Endometrial microvascular endothelial cells (primary cell): Measurements from ENCODE around the gene SPAG17. TPM values are rescaled to one million over a fixed set of nuclear protein-coding genes. Genes with fewer than 3 reads are reported as not detected.

Source experiments
- in situ Hi-C: cut with HindIII; loops from 2 replicates; pipeline ENCODE4 v1.10.0; 2017; ENCODE audit warnings: low sequenced_read_pairs, low pct_unique_long_range_greater_than_20kb; ENCODE audit errors: inconsistent ontology term
- total RNA-seq: library from RNA; depleted of rRNA; stranded (reverse); fragments of >200 nt; gene quantifications from one replicate; pipeline ENCODE4 v1.2.3, GENCODE V29; 2015; ENCODE audit errors: inconsistent ontology term

SPAG17 gene
- total RNA-seq, 1 donor from 2014 or later: not detected

DNA sequence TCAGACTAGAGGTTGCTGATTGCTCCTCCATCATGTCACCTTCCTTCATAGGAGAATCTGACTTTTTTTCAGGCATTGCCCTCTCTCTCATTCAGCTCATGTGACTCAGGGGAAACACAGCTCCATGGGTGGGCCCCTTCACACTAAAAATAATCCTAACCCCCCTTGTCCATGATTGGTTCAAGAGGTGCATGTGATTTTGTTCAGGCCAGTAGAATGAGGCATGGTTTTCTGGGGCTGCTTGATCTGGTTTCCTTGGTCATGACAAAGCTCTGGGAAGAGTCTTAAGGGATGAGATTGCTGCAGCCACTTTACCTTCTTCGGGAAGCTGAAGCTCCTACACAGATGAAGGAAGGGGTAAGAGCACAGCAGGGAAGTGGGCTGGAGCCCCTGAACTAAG lies 56.3 kb downstream of the SPAG17 start:
- in situ Hi-C loops: no loop called here

DNA sequence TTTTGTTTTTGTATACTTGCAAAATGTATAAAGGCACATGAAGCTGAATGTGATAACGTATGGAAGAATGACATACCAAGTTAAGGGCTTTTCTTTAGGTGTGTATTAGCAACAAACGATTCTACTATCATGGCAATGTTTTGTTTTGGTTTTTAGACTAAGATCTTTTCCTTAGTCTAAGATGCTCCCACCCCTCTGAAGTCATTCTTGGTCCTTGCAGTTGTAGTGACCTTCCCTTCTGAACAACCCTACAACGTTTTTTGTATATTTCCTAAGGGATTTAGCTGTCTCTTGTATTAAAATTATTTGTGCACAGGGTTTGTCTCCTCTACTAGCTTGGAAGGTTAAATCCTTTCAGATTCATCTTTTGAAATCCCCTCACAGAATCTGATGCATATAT lies 61.0 kb downstream of the SPAG17 start:
- in situ Hi-C loops: no loop called here

DNA sequence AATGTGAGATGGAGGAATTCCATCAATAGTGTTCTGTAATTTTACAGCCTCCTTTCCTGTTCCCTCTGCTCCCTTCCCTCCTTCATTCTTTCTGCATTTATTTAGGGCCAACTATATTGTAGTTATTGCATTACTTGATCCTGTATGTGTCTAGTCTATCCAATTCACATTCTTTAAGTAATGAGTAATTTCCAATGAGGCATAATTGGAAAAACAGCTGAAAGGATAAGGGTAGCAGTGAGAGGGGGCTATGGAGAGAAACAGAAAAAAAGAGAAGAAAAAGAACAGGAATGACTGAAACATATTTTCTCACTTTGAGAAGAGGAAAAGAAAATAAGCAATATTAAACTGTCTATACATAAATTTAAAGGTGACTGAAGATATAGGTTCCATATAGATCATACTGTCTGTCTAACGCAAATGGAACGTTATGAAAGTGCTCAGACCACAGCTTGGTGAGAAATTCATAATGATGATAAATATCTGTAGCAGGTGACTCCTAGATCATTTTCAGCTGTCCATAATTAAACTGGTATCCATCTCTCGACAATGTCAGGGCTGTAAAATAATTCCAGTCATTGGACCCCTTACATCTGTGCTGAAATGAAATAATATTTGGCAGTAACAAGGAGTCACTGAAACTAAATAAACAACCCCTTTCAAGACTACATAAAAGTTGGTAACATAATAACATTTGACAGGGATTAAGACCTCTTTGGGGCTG lies 61.8 kb downstream of the SPAG17 start:
- in situ Hi-C loops: no loop called here

DNA sequence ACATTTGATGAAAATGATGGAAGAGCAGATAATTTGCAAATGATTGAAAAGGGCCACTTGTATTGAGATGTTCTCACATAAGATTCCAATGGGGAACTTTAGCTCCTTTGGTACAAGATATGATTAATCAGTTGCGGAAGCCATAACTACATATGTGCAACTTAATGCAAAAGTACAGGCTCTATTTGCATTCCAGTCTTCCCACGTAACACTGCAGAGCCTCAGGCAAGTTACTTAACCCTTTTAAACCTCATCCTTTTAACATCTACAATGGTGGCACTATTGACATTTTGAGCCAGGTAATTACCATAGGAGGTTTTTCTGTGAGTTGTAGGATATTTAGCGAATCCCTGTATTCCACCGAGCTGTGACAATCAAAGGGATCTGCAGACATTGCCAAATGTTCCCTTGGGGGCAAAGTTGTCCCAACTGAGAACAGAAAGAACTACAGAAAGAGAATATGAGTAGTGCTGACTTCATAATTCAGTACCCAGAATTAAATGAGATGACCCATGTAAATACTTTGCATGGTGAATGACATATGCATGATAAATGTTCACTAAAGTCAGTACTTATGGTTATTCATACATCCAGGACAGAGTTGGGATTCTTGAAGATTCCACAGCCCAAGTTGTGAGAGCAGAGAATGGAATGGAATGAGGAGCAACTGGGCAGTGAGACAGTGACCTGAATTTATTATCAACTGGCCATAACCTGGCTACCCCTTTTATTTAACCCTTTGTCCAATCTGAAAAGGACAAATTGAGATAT lies 62.6 kb downstream of the SPAG17 start:
- in situ Hi-C loops: no loop called here

DNA sequence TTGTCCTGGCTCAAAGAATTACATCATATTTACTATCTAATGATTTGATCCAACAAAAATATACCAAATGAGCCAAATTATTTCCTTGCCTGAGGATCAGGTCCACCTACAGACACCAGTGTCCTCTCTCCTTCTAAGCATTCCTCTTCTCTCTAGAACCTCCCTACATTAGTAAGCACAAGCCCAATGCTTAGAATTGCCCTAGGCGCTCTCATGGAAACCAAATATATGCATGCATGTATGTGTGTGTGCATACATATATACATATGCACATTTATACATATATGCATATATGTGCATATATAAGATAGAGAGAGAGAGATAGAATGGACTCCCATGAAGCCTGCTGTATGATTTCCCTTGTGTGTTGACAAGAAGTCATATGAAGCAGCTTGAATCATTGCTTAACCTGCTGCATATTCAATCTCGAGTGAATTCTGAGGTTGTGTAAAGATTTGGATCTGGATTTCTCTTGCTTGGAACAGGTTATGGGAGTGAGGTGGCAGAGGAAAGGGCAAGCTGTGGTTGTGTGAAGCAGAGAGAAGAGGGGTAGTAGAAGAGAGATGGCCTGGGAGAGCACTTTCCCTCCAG lies 66.1 kb downstream of the SPAG17 start:
- in situ Hi-C loops: no loop called here

DNA sequence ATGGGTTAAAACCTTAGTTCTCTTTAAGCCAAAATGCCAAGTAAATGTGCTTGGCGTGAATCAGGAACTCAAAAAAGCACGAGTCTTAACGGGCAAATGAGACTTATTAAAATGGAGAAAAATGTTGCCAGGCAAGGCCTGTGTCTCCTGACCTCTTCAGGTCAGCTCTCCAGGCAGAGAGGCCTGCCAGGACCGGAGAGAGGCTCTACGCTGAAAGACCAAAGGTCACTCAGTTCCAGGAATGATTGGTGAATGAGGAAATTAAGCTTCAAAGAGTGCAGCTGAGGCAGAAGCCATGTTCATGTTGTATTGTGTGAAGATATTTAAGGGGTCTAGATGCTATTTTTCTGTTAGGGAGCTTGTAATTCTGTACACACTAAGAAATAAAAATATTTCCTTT lies 66.6 kb downstream of the SPAG17 start:
- in situ Hi-C loops: no loop called here

DNA sequence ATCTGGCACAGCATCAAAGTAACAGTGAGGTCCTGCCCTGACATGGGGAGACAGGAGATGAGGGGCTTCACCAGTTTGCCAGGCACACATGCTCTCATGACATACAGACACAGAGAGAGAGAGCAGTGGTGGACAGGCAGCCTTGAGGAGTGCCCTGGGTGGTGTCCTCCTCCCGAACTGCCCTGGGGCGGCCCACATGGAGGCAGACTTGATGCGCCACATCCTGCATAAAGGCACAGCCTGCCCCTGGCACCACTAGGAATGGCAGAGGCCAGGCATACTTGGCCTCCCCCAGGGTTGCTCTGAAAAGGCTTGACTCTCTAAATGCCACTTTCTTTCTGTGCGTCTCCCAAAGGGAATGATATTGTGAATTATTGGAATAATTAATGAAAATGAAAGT lies 67.5 kb downstream of the SPAG17 start:
- in situ Hi-C loops: no loop called here

DNA sequence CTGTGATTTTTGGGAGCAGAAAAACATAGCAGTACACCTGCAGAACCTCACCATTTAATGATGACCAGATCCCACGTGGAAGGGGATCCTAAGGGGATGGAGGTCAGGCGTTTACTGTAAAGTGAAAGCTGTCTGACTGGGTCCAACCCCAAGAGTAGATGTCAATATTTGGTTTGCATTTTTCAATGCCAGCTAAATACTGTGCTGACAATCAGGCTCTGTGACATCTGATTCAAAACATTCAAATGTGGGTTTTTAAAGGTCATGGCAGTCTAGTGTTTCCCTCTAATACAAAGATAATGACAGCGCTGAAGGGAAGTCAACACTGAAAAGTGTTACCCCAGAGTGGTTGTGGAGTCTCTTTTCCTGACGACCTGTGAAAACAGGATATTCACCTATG lies 68.1 kb downstream of the SPAG17 start:
- in situ Hi-C loops: no loop called here

DNA sequence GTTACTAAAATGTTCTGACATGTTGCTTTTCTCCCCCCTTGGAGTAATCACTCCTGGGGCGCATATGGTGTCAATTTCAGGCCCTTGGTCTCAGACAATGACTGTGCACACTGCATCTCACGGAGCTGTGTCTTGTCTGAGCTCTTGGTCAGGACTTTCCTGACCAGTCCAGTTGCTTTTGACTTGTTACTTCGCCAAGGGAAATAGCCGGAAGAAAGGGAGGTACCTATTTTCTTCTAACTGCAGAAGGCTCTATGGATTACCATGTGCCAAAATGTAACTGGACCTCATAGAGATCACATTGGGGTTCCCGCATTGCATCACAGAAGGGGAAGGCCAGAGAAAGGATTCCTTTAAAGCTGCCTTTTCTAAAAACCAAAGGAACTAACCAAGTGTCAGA lies 68.6 kb downstream of the SPAG17 start:
- in situ Hi-C loops: no loop called here

DNA sequence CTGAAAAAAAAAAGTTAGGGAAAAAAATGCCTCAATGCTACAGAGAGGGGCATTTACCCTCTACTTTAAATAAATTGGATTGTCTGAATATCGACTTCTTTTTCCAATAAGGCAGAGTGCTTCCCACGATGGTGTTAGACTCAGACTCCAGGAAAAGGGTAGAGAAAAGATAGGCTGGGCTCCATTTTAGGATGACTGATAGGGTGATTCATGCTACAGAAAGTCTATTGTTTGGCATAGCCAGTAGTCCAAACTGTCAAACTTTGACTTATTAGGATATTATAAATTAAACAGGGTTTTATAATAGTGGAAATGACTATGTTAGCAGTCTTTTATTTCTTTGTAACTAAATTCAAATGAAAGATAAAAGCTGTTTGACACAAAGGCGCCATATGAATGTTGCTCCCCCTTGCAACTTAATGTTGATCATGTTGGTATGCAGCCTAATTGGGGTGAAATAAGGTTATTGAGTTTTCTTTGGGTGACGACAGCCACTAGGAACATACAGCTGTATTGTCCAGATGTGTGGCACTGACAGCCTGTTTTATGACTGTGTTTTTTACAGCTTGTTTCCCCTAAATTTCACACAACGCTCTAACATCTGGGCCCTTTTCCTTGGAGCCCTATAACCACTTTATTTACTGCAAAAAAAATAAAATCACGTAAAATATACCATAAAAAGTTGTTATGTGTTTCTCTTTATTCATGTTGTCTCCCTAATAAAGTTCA lies 69.3 kb downstream of the SPAG17 start:
- in situ Hi-C loops: no loop called here

DNA sequence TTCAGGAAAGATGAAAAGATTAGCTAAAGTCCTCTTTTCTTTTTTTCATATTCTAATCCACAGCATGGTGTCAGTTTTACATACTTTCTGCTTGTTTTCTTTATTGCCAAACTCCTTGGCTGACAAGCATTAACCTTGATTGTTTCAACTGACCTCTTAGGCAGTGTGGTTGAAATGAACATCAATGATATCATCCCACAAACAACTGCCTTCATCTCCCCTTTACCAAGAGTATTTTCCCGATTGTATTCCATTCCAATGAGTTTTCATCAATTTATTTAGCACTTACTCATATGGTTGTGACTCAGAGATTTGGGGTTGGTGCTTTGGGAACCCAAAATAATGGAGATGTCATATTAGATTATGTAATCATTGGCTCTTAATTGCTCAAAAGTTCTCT lies 71.8 kb downstream of the SPAG17 start:
- in situ Hi-C loops: no loop called here

DNA sequence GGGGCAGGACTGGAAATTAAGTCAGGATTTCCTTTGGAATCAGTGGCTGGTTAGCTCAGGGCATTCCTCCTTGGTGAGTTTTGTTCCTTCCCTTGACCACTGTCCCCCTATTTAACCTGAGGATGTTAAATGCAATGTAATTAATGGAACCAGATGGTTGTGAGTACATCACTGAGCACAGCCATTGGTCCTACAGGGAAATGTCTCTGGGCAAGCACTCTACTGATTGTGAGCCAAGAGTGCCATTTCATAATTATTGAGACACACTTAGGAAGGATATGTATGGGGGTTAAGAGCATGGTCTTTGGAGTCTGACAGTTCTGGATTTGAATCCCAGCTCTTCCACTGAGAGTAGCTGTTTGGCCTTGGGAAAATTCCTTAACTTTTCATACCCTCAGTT lies 74.4 kb downstream of the SPAG17 start:
- in situ Hi-C loops: no loop called here

DNA sequence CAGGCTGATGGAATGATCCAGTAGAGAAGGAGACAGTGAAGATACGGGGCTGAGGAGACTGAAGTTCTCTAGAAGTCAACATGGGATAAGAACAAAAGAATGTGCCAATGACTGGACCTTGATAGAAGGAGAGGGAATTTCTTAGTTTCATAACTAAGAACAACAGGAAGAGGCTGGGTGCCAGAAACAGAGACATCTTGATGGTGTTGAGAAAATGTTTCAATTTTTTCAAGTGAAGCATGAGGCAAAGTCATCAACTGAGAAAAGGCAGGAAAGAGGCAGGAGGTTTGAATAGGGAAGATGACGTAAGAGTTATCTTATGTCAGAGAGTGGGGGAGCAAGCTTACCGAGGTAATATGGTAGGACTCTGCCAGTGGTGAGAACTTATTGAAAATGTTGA lies 80.1 kb downstream of the SPAG17 start:
- in situ Hi-C loops: no loop called here

DNA sequence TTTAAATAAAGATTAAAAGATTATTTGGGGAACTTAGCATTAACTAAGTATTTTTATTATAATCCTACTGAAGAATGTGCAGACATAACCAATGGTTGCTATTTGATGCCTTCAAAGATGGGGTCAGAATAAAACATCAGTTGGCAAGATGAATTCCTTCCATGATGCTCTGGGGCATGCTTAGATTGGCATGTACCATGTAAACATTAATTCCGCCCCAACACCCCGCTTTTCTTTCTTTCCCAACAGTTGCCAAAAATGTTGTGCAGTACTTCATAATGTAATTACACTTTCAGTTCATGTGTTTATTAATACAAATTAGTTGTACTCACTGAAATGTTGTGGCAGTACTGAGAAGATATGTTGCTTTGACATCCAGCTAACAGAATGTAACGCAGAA lies 82.6 kb downstream of the SPAG17 start:
- in situ Hi-C loops: no loop called here

DNA sequence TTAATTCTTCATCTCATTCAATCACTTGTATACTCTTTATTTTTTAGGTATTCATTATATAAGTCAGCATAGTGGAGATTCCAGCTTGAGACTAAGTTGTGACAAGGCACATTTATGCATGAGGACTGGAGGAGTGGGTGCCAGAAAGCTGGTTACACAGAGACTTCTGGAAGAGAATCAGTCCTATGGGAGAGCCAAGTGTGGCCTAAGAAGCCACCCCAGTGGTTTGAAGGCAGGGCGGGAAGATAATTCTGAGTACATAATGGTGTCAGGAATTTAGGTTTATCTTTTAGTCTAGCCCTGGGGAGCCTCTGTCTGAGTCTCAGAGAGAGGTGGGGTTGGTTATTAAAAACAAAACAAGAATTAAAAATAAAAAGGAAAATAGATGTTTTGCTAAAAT lies 83.0 kb downstream of the SPAG17 start:
- in situ Hi-C loops: no loop called here

DNA sequence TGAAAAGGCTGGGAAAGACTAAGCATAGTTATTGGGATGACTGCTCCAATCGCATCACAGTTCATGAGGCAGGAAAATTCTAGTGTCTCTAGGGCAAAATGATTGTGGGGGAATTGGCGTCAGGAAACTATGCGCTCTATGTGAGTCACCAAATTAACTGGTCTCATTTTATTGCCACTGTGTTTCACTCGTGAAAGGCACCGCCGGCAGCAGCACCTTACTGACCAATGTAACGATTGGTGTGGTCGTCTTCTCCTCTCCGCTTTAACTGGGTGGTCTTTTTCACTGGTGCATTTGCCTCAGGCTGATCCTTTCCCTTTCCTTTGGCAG lies 83.5 kb downstream of the SPAG17 start:
- in situ Hi-C loops: no loop called here

DNA sequence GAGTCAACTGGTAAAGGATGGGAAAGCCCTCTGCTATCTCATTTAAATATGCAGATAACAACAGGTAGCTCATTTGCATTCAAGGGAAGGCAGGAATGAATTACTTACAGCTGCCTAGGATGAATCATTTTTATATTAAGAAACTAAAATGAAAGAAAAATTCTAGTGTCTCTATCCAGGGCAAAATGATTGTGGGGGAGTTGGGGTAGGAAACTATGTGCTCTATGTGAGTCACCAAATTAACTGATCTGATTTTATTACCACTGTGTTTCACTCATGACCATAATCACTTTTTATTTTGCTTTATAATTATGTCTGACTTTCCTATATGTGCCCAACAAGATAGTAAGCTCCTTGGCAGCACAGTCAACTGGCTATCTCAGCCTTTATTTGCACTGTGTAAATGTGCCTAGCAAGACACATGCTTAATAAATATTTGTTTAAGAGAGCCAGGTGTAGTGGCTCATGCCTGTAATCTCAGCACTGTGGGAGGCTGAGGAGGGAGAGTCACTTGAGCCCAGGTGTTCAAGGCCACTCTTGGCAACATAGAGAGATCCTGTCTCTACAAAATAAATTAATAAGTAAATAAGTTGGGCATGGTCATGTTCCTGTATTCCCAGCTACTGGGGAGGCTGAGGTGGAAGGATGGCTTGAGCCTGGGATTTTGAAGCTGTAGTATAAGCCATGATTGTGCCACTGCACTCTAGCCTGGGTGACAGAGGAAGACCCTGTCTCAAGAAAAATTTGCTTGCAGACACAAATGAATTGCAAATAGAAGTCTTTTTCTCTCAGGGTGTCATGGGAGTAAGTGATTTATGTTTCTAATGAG lies 84.1 kb downstream of the SPAG17 start:
- in situ Hi-C loops: no loop called here

DNA sequence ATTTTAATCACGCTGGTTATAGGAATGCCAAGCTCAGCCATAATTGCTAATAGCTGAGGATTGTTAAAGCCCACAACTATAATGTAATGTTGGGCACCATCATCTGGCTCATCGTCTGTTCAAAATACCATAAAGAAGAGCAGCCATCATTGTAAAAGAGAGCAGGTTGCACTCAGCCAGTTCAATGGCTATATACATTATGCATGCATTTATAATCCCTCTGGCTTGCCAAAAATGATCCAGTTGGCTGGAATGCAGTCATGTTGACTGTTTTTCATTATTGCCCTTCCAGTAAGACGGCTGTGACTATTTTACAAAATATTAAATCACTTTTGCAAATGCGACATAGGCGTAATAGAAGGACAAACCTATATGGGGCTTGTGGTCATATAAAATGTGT lies 85.3 kb downstream of the SPAG17 start:
- in situ Hi-C loops: no loop called here
